ENCODE measurements around the gene CRADD.
"Not testable (repeated sequence)": the region's sequence is repeated elsewhere in the genome, so short reads cannot be mapped to it uniquely, and the experiment has no call there.

The CRADD gene

DNA sequence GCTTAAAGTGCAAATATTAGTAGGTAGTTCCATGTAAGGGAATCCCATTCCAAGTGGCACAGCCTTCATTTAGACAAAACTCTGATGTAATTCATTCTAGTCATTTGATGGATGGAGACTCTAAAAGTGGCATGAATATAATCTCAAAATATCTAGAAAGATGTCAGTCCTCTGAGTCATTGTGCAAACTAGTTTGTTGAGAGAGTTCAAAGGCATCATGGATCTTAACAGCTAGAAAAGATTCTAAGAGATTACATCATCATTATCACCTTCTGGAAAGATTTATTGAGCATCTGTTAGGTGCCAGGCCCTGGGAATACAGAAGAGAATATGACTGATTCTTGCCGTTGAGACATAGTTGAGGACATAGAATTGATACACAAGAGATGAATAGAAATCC, 30.7 kb downstream of the CRADD start:
- H3K9me3 Mint-ChIP-seq, result peaks cover 20% of the 10 kb centered on the region
- ATAC-seq (no peak), DNase-seq (no peak)
- H3K27me3 Mint-ChIP-seq, result no peaks in the 10 kb centered on the region
- H3K4me3 Mint-ChIP-seq, result no peak overlapping the region
- H3K36me3 Mint-ChIP-seq (ENCODE audit: low read depth), result peaks cover 15% of the 10 kb centered on the region
- H3K27ac Mint-ChIP-seq, result no peak overlapping the region
- peaks cover 10% of the 10 kb centered on the region for H3K4me1 Mint-ChIP-seq

DNA sequence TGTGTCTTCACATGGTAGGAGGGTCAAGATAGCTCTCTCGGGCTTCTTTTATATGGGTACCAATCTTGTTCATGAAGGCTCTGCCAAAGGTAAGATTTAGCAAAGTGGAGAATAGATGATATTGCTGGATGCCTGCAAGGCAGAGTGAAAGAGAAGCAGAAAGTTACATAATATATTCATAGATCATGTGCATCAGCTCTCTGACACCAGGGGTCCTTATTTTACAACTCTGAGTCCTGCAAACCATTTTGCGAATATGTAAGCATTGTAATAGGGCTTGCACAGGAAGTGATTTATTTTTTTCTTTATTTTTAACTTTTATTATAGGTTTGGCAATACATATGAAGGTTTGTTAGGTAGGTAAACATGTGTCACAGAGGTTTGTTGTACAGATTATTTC, 31.8 kb downstream of the CRADD start:
- ATAC-seq (no peak), DNase-seq (no peak)
- Mint-ChIP-seq H3K4me1 (peaks cover 9% of the 10 kb centered on the region), H3K27ac (no peak overlapping the region), H3K4me3 (no peak overlapping the region), H3K9me3 (peaks cover 20% of the 10 kb centered on the region), H3K27me3 (no peaks in the 10 kb centered on the region), H3K36me3 (ENCODE audit: low read depth) (peaks cover 15% of the 10 kb centered on the region)

DNA sequence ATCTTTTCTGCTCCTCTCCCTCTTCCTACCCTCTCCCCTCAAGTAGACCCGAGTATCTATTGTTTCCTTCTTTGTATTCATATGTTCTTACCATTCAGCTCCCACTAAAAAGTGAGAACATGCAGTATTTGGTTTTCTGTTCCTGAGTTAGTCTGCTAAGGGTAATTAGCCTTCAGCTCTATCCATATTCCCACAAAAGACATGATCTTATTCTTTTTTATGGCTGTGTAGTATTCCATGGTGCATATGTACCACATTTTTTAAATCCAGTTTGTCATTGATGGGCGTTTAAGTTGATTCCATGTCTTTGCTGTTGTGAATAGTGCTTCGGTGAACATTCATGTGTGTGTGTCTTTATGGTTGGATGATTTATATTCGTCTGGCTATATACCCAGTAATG, 32.2 kb downstream of the CRADD start:
- H3K27me3 Mint-ChIP-seq, result no peaks in the 10 kb centered on the region
- peaks cover 20% of the 10 kb centered on the region for H3K9me3 Mint-ChIP-seq
- no peak overlapping the region for H3K27ac Mint-ChIP-seq
- peaks cover 7% of the 10 kb centered on the region for H3K4me1 Mint-ChIP-seq
- DNase-seq, result no peak
- ATAC-seq, result no peak
- peaks cover 15% of the 10 kb centered on the region for H3K36me3 Mint-ChIP-seq (ENCODE audit: low read depth)
- H3K4me3 Mint-ChIP-seq, result no peak overlapping the region

DNA sequence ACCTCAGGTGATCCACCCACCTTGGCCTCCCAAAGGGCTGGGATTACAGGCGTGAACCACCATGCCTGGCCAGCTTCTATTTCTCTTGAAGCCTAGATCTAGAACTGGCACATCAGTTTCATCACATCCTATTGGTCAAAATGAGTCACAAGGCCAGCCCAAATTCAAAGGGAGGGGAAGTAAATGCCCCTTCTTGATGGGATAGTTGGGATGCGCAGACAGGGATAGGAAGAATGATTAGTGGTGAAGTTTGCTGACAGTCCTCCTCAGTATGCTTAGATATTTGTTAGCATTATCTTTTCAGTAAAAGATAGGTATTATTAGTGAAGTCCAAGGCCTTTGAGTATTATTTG, 33.4 kb downstream of the CRADD start:
- Mint-ChIP-seq H3K27ac (no peak overlapping the region), H3K4me3 (no peak overlapping the region), H3K36me3 (ENCODE audit: low read depth) (peaks cover 19% of the 10 kb centered on the region), H3K9me3 (peaks cover 20% of the 10 kb centered on the region), H3K27me3 (no peaks in the 10 kb centered on the region), H3K4me1 (peaks cover 7% of the 10 kb centered on the region)
- no peak for ATAC-seq
- no peak for DNase-seq

DNA sequence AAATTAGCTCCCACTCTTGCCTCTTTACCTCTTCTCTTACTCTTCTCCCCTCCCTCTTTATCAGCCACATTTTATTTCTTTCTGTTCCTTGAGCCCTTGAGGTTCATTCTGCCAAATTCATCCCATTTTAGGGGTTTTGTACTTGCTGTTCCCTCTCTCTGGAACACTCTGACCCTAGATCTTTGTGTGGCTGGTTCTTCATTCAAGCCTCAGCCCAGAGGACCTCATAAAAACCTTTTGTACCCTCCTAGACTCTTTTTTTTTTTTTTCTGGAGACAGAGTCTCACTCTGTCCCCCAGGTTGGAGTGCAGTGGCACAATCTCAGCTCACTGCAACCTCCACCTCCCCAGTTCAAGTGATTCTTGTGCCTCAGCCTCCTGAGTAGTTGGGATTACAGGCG, 34.3 kb downstream of the CRADD start:
- H3K9me3 Mint-ChIP-seq, result peaks cover 20% of the 10 kb centered on the region
- not testable (repeated sequence) for H3K4me3 Mint-ChIP-seq, H3K27ac Mint-ChIP-seq

DNA sequence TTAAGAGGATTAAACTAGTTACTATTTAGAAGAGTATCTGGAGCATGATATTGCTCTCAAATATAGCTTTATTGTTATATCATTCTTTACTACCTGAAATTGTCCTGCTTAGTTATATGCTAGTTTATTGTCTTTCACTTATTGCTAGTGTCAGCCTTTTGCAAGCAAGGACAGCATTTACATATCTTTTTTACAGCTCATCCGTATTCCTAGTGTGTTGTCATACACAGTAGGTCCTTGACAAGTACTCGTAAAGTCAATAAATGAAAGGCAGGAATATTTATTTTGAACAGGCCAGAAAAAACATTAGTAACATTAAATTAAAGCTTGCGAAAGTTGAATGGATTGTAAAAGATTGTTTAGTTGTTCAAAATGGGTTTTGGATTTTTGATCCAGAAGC, 35.0 kb downstream of the CRADD start:
- Mint-ChIP-seq H3K27ac (no peak overlapping the region), H3K4me3 (no peak overlapping the region), H3K36me3 (ENCODE audit: low read depth) (peaks cover 19% of the 10 kb centered on the region), H3K4me1 (peaks cover 3% of the 10 kb centered on the region), H3K9me3 (peaks cover 20% of the 10 kb centered on the region), H3K27me3 (no peaks in the 10 kb centered on the region)
- DNase-seq, result no peak
- ATAC-seq, result no peak

More for the DNA sequence above, 34.3 kb downstream of the CRADD start:
- H3K36me3 Mint-ChIP-seq (ENCODE audit: low read depth), result peaks cover 19% of the 10 kb centered on the region
- H3K27me3 Mint-ChIP-seq, DNase-seq, H3K4me1 Mint-ChIP-seq, ATAC-seq: not testable (repeated sequence)

DNA sequence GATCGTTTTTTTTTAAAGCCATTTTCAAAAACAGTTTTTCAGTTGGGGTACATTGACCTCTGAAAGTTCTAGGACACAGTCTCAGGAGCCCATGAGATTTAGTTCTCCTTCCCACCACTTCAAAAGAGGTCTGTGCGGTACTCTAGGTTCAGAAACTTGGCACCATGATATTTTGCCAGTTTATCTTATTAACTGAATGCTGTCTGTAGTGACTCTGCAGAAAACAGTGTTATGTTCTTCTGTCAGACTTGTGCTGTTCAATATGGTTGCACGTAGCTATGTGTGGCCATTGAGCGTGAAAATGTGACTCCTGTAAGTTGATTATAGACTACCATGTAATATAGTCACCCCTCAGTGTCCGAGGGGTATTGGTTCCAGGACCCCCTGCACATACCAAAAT, 35.9 kb downstream of the CRADD start:
- H3K36me3 Mint-ChIP-seq (ENCODE audit: low read depth), result peaks cover 19% of the 10 kb centered on the region
- DNase-seq (no peak), ATAC-seq (no peak)
- peaks cover 21% of the 10 kb centered on the region for H3K9me3 Mint-ChIP-seq
- H3K4me3 Mint-ChIP-seq, result no peak overlapping the region
- no peaks in the 10 kb centered on the region for H3K27me3 Mint-ChIP-seq
- H3K4me1 Mint-ChIP-seq, result peaks cover 3% of the 10 kb centered on the region
- no peak overlapping the region for H3K27ac Mint-ChIP-seq

DNA sequence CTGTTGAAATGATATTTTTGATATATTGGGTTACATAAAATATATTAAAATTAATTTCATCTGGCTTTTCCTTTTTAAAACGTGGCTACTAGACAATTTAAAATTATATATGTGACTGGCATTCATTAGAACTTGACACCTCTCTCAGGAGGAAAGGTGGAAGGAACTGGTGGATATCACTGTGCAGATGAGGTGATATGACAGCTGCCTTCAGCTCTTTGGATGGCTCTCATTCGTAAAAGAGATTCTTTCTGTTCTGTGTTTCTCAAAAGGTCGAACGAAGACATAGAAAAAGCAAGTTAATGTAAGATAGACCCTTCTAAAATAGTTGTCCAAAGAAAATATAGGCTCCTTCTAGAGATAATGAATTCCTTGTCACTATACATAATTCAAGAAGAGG, 36.6 kb downstream of the CRADD start:
- no peak for DNase-seq
- Mint-ChIP-seq H3K27ac (no peak overlapping the region), H3K27me3 (no peaks in the 10 kb centered on the region), H3K36me3 (ENCODE audit: low read depth) (peaks cover 19% of the 10 kb centered on the region), H3K4me1 (peaks cover 3% of the 10 kb centered on the region), H3K9me3 (peaks cover 20% of the 10 kb centered on the region), H3K4me3 (no peak overlapping the region)
- ATAC-seq, result no peak

DNA sequence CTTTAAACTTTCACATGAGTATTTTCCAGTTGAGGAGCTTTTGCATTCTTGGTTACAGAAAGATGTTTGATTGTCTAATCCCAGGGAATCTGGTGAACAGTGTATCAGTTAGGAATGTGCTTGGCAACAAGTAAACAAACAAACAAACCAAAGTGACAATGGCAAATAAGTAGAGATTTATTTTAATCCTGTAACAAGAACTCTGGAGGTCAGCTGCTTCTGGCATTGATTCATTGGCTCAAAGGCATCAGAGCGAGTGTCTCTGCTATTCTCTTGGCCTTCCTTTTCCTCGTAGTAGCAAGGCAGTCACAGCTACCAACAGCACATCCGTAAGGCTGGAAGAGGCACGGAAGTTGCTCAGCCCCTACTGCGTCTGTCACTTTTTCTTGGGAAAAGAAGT, 37.2 kb downstream of the CRADD start:
- ATAC-seq, result no peak
- H3K9me3 Mint-ChIP-seq, result peaks cover 17% of the 10 kb centered on the region
- no peak overlapping the region for H3K4me3 Mint-ChIP-seq
- DNase-seq, result no peak
- peaks cover 16% of the 10 kb centered on the region for H3K36me3 Mint-ChIP-seq (ENCODE audit: low read depth)
- no peaks in the 10 kb centered on the region for H3K27me3 Mint-ChIP-seq
- H3K27ac Mint-ChIP-seq, result no peak overlapping the region
- peaks cover 3% of the 10 kb centered on the region for H3K4me1 Mint-ChIP-seq

DNA sequence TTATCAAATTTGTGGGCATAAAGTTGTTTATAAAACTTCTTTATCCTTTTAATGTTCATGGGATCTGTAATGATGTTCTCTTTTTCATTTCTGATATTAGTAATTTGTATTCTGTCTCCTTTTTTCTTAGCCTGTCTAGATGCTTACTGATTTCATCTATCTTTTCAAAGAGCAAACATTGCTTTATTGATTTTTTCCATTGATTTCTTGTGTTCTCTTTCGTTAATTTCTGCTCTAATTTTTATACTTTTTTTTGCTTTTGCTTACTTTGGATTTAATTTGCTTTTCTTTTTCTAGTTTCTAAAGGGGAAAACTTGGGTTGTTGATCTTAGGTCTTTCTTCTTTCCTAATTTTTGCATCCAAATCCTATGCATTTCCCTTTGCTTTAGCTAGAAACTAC, 42.5 kb downstream of the CRADD start:
- no peak overlapping the region for H3K27ac Mint-ChIP-seq
- peaks cover 32% of the 10 kb centered on the region for H3K9me3 Mint-ChIP-seq
- ATAC-seq (no peak), DNase-seq (no peak)
- peaks cover 3% of the 10 kb centered on the region for H3K4me1 Mint-ChIP-seq
- H3K36me3 Mint-ChIP-seq (ENCODE audit: low read depth), result peaks cover 13% of the 10 kb centered on the region
- H3K4me3 Mint-ChIP-seq, result no peak overlapping the region
- no peaks in the 10 kb centered on the region for H3K27me3 Mint-ChIP-seq

DNA sequence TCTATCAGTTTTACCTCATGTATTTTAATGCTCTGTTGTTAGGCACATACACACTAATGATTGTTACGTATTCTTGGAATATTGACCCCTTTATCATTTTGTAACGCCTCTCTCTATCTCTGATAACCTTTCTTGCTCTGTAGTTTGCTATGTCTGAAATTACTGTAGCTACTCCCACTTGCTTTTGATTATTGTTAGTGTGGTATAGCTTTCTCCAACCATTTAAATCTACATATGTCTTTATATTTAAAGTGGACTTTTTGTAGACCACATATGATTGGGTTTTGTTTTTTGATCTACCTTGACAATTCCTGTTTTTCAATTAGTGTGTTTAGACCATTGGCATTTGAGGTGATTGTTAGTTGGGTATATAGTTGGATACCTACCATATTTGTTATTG, 43.4 kb downstream of the CRADD start:
- peaks cover 32% of the 10 kb centered on the region for H3K9me3 Mint-ChIP-seq
- ATAC-seq (no peak), DNase-seq (no peak)
- no peak overlapping the region for H3K4me3 Mint-ChIP-seq
- H3K4me1 Mint-ChIP-seq, result no peaks in the 10 kb centered on the region
- peaks cover 9% of the 10 kb centered on the region for H3K36me3 Mint-ChIP-seq (ENCODE audit: low read depth)
- no peak overlapping the region for H3K27ac Mint-ChIP-seq
- H3K27me3 Mint-ChIP-seq, result no peaks in the 10 kb centered on the region

DNA sequence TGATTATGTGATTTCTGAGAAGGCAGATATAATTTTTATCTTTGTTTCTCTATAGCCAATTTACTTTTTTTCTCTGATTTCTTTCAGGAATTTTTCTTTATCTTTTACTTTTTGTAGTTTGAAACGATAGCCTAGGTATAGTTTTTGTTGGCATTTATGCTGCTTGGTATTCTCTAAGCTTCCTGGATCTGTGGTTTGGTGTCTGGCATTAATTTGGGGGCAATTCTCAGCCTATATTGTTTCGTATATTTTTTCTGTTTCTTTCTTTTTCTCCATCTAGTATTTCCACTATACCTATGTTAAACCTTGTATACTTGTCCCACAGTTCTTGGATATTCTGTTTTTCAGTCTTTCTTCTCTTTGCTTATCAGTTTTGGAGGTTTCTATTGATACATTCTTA, 45.0 kb downstream of the CRADD start:
- Mint-ChIP-seq H3K4me3 (no peak overlapping the region), H3K27ac (no peak overlapping the region), H3K4me1 (peaks cover 2% of the 10 kb centered on the region), H3K27me3 (no peaks in the 10 kb centered on the region), H3K36me3 (ENCODE audit: low read depth) (peaks cover 9% of the 10 kb centered on the region), H3K9me3 (peaks cover 32% of the 10 kb centered on the region)
- no peak for ATAC-seq
- DNase-seq, result no peak

DNA sequence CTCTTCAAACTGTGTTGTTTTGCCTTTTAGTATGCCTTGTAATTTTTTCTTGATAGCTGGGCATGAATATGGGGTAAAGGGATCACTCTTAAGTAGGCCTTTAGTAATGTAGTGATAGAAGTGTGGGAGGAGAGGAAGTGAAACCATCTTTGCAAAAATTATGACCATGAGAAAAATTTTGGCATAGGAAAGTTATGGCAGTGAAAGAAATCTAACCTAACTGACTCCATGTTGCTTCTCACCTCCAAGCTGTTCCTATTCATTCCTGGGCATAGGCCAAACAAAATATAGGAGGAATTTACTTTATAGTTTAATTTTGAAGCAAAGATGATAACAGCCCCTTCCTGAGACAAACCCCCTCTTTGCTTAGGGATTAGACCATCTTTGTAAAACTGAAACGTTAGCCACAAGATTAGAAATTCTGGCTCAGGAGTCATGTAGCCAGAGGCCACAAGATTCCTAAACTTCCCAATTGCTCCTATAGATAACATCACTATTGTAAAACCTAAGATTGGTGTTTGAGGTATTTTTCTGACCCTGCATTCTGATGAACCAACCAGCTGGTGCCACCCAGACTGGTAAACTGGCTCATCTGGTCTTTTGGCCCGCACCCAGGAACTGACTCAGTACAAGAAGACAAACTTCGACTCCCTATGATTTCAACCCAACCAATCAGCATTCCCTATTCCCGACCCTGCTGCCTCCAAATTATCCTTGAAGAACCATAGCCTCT, 45.8 kb downstream of the CRADD start:
- H3K4me1 Mint-ChIP-seq, result peaks cover 3% of the 10 kb centered on the region
- H3K36me3 Mint-ChIP-seq (ENCODE audit: low read depth), result peaks cover 6% of the 10 kb centered on the region
- no peak overlapping the region for H3K4me3 Mint-ChIP-seq
- no peak overlapping the region for H3K27ac Mint-ChIP-seq
- H3K27me3 Mint-ChIP-seq, result no peaks in the 10 kb centered on the region
- peaks cover 27% of the 10 kb centered on the region for H3K9me3 Mint-ChIP-seq
- no peak for ATAC-seq
- no peak for DNase-seq

DNA sequence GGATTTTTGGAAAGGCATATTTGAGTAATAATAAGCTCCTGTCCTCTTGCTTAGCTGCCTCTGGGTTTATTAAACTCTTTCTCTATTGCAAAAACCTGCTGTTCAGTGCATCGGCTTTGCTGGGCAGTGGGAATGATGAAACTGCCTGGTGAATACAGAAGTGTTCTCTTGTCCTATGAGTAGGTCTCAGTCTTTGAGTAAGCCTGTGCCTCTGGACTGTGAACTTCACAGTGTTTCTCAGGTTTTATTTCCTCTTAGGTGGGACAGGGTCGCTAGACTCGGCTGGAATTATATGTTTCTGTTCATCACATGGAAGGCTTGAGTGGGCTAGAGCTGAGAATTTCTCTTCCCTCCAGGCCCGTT, 46.4 kb downstream of the CRADD start:
- Mint-ChIP-seq H3K27ac (no peak overlapping the region), H3K36me3 (ENCODE audit: low read depth) (peaks cover 3% of the 10 kb centered on the region), H3K27me3 (no peaks in the 10 kb centered on the region), H3K4me1 (peaks cover 3% of the 10 kb centered on the region), H3K9me3 (peaks cover 23% of the 10 kb centered on the region), H3K4me3 (no peak overlapping the region)
- ATAC-seq (no peak), DNase-seq (no peak)

DNA sequence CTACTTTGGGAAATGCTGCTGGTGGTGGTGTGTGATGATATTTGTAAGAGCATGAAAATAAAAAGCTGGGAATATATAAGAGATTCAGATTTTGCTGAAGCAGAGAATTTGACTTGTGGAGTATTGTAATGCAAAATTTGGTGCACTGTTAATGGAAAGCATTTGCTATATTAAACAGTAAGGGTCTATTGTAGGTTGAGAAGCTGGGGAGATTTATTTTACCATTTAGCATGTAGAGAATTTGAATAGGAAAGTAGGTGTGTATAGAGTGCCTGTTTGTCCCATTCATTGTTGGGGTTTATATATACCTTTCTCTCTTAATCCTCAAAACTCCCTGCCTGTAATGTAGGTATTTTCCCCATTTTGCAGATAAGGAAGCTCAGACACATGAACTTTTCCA, 48.4 kb downstream of the CRADD start:
- Mint-ChIP-seq H3K36me3 (ENCODE audit: low read depth) (peaks cover 3% of the 10 kb centered on the region), H3K4me1 (peaks cover 3% of the 10 kb centered on the region), H3K4me3 (no peak overlapping the region), H3K27me3 (no peaks in the 10 kb centered on the region), H3K9me3 (peaks cover 19% of the 10 kb centered on the region), H3K27ac (no peak overlapping the region)
- DNase-seq (no peak), ATAC-seq (no peak)

DNA sequence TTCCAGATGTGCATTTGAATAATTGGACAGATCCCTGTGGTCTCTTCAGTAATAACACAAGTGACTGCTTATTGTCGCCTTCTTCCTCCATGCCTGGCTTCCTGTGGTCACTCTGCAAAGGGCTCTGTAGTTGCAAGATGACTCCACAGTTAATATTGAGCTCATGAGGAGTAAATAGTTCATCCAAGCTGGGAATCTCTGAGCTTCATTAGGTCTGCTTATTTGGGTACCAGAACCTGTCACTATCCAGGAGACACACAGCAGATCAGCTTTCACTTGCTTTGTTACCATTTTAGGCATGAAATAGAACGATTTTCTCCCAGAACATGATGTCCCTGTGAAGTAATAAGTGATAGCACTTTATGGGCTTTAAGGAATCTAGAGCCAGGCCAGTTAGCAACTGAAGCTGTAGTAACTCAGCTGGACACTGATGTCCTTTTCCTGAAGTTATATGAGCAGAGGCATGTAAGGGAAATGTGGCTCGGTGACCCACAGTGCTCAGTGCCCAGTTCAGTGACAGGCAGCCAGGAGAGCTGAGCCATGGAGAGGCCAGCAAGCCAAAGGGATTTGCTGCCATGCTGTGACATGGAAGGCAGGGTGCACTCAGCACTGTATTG, 50.1 kb downstream of the CRADD start:
- H3K27ac Mint-ChIP-seq, result no peak overlapping the region
- no peak overlapping the region for H3K4me3 Mint-ChIP-seq
- ATAC-seq, result no peak
- peaks cover 3% of the 10 kb centered on the region for H3K4me1 Mint-ChIP-seq
- peaks cover 6% of the 10 kb centered on the region for H3K9me3 Mint-ChIP-seq
- DNase-seq, result no peak
- peaks cover 1% of the 10 kb centered on the region for H3K36me3 Mint-ChIP-seq (ENCODE audit: low read depth)
- H3K27me3 Mint-ChIP-seq, result no peaks in the 10 kb centered on the region

Data from activated naive CD8-positive, alpha-beta T cell treated with anti-CD3 and anti-CD28 coated beads, Interleukin-2, amount 50 U/mL, for 24 hours (primary cell).